OCI-LY3 (cell line): ENCODE data around the gene ZNF511.

Source experiments
- H2AFZ ChIP-seq: fragments of 200-600, 300-600 bp; shearing (Covaris generic); 2 replicates; pipeline ENCODE4 v1.6.0; 2014; ENCODE audit warnings: antibody characterized with exemption, low read depth, low read length
- H3K27ac ChIP-seq: fragments of 200-600, 300-600 bp; sonication (generic); 2 replicates; pipeline ENCODE4 v1.5.1; 2014; ENCODE audit warnings: mild to moderate bottlenecking, low read length, moderate library complexity, mixed read lengths
- H3K27me3 ChIP-seq: fragments of 200-600, 300-600 bp; sonication (generic); 2 replicates; pipeline ENCODE4 v1.6.1; 2014; ENCODE audit warnings: low read depth, low read length, mixed read lengths
- H3K36me3 ChIP-seq: fragments of 200-600, 300-600 bp; sonication (generic); replicated peaks from 2 replicates; pipeline ENCODE3; 2014; ENCODE audit warnings: low read depth, low read length, mixed read lengths
- H3K4me1 ChIP-seq: fragments of 300-600, 200-600 bp; sonication (generic); 2 replicates; pipeline ENCODE4 v1.6.1; 2014; ENCODE audit warnings: low read length, mixed read lengths
- H3K4me2 ChIP-seq: fragments of 200-600, 300-600 bp; sonication (generic); 2 replicates; pipeline ENCODE4 v1.6.1; 2014; ENCODE audit warnings: low read length, mixed read lengths
- H3K4me3 ChIP-seq: fragments of 300-600, 200-600 bp; sonication (generic); 2 replicates; pipeline ENCODE4 v1.5.1; 2014; ENCODE audit warnings: antibody characterized with exemption, mild to moderate bottlenecking, low read length, moderate library complexity
- H3K79me2 ChIP-seq: fragments of 300-600, 200-600 bp; shearing (Covaris generic); 2 replicates; pipeline ENCODE4 v1.6.1; 2014; ENCODE audit warnings: mild to moderate bottlenecking, low read length, mixed read lengths
- H3K9ac ChIP-seq: fragments of 300-600, 200-600 bp; shearing (Covaris generic); 2 replicates; pipeline ENCODE4 v1.6.0; 2014; ENCODE audit warnings: mild to moderate bottlenecking, low read length, moderate library complexity
- H3K9me3 ChIP-seq: fragments of 200-600, 300-600 bp; shearing (Covaris generic); 2 replicates; pipeline ENCODE4 v1.6.1; 2014; ENCODE audit warnings: low read length, mixed read lengths; ENCODE audit not compliant: insufficient read depth
- H4K20me1 ChIP-seq: fragments of 200-600, 300-600 bp; sonication (generic); 2 replicates; pipeline ENCODE4 v1.6.1; 2016; ENCODE audit warnings: low read length, mixed read lengths; ENCODE audit not compliant: insufficient read depth
- CTCF ChIP-seq: fragments of 200-600, 300-600 bp; sonication (generic); IDR thresholded peaks from 2 replicates; pipeline ENCODE4 v1.5.1; 2014; ENCODE audit warnings: antibody characterized with exemption, low read length, low read depth
- EZH2phosphoT487 ChIP-seq: fragments of 200-600 bp; shearing (Covaris generic); IDR thresholded peaks from 2 replicates; pipeline ENCODE4 v1.6.1; 2018; ENCODE audit warnings: antibody characterized with exemption, mixed run types, low read depth

ZNF511 gene

GRCh38 chr10:133269367-133269766 lies 39.3 kb upstream of the ZNF511 start:
- H3K9ac ChIP-seq, result no peak overlapping the region

GRCh38 chr10:133270204-133270603 lies 38.5 kb upstream of the ZNF511 start:
- Histone ChIP-seq H3K27ac (no peak overlapping the region), H3K36me3 (peaks cover 19% of the 10 kb centered on the region), H3K4me2 (no peak overlapping the region), H3K27me3 (no peaks in the 10 kb centered on the region), H3K79me2 (peaks cover 11% of the 10 kb centered on the region), H2AFZ (no peak overlapping the region), H3K4me3 (no peak overlapping the region), H3K9me3 (no peaks in the 10 kb centered on the region), H4K20me1 (peaks cover 6% of the 10 kb centered on the region), H3K9ac (no peak overlapping the region), H3K4me1 (peaks cover 9% of the 10 kb centered on the region; the same call in 1 of the 2 replicates)
- TF ChIP-seq EZH2phosphoT487 (no peak), CTCF (no peak)

More at GRCh38 chr10:133269367-133269766, 39.3 kb upstream of the ZNF511 start:
- TF ChIP-seq CTCF (no peak), EZH2phosphoT487 (no peak)
- Histone ChIP-seq H3K79me2 (peaks cover 4% of the 10 kb centered on the region), H2AFZ (no peak overlapping the region), H3K36me3 (peaks cover 14% of the 10 kb centered on the region), H3K4me2 (no peak overlapping the region), H3K27me3 (no peaks in the 10 kb centered on the region), H3K27ac (no peak overlapping the region), H3K4me1 (peaks cover 5% of the 10 kb centered on the region; the same call in 1 of the 2 replicates), H3K9me3 (no peaks in the 10 kb centered on the region), H4K20me1 (peaks cover 2% of the 10 kb centered on the region; the same call in 1 of the 2 replicates), H3K4me3 (no peak overlapping the region)

GRCh38 chr10:133270773-133271297 lies 37.9 kb upstream of the ZNF511 start:
- Histone ChIP-seq H3K9me3 (no peaks in the 10 kb centered on the region), H3K36me3 (peaks cover 21% of the 10 kb centered on the region), H3K4me2 (no peak overlapping the region), H2AFZ (no peak overlapping the region), H3K9ac (no peak overlapping the region), H3K27me3 (no peaks in the 10 kb centered on the region), H3K4me3 (no peak overlapping the region), H3K4me1 (peaks cover 9% of the 10 kb centered on the region; the same call in 1 of the 2 replicates), H3K27ac (no peak overlapping the region), H4K20me1 (peaks cover 6% of the 10 kb centered on the region), H3K79me2 (peaks cover 17% of the 10 kb centered on the region)
- TF ChIP-seq CTCF, result no peak
- no peak for TF ChIP-seq EZH2phosphoT487

GRCh38 chr10:133271521-133272300 lies 37.0 kb upstream of the ZNF511 start:
- peaks cover 21% of the 10 kb centered on the region for H3K36me3 ChIP-seq
- H3K79me2 ChIP-seq, result peaks cover 25% of the 10 kb centered on the region
- no peak for TF ChIP-seq CTCF
- no peak for TF ChIP-seq EZH2phosphoT487

More at GRCh38 chr10:133271521-133272300, 37.0 kb upstream of the ZNF511 start:
- H3K4me2 ChIP-seq, result no peak overlapping the region
- H3K4me3 ChIP-seq, result no peak overlapping the region
- H4K20me1 ChIP-seq, result peaks cover 6% of the 10 kb centered on the region
- H3K9me3 ChIP-seq, result no peaks in the 10 kb centered on the region
- H3K4me1 ChIP-seq, result peaks cover 9% of the 10 kb centered on the region; the same call in 1 of the 2 replicates
- no peak overlapping the region for H3K27ac ChIP-seq
- no peaks in the 10 kb centered on the region for H3K27me3 ChIP-seq
- H2AFZ ChIP-seq, result no peak overlapping the region
- no peak overlapping the region for H3K9ac ChIP-seq
